ENCODE data around the gene CATSPERE. TPM values are rescaled to one million over a fixed set of nuclear protein-coding genes. Genes with fewer than 3 reads are reported as not detected.
"Not testable (repeated sequence)": the region's sequence is repeated elsewhere in the genome, so short reads cannot be mapped to it uniquely, and the experiment has no call there.

The CATSPERE gene
- total RNA-seq, 2 donors from 2014 or later, result 0.22 to 0.27 TPM

DNA sequence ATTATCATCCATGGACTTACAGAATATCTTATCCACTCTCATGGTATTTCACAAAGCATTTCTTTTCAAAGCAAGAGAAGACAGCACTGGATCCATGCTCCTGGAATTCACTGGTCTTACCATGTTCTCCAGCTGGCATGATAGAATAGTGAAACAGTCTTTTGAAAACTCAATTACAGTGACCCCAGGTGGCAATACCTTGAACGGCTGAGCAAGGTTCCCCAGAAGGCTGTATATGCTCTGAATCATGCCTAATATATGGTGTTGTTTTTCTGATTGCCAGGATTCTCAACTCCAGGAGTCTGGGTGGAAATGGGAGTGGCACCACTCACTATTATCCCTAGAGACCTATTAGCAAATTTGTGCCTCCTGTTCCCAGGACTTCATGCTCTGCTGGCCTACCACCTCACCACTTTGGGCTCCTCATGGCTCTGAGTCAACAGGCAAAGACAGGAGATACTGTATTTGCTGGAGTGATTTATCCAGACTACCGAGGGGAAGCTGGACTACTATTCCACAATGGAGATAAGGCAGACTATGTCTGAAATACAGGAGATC, 87.6 kb downstream of the CATSPERE start:
- no peaks in the 10 kb centered on the region for H3K27me3 ChIP-seq
- no peak overlapping the region for H3K9ac ChIP-seq (ENCODE audit: low read depth in 2 of 2, low read length in 2 of 2)
- H3K9me3 ChIP-seq, result no peaks in the 10 kb centered on the region
- no peak overlapping the region for H3K27ac ChIP-seq
- DNase-seq, result no peak
- H3K36me3 ChIP-seq, result no peaks in the 10 kb centered on the region
- no peak overlapping the region for H3K4me3 ChIP-seq
- TF ChIP-seq, protein P1, sequence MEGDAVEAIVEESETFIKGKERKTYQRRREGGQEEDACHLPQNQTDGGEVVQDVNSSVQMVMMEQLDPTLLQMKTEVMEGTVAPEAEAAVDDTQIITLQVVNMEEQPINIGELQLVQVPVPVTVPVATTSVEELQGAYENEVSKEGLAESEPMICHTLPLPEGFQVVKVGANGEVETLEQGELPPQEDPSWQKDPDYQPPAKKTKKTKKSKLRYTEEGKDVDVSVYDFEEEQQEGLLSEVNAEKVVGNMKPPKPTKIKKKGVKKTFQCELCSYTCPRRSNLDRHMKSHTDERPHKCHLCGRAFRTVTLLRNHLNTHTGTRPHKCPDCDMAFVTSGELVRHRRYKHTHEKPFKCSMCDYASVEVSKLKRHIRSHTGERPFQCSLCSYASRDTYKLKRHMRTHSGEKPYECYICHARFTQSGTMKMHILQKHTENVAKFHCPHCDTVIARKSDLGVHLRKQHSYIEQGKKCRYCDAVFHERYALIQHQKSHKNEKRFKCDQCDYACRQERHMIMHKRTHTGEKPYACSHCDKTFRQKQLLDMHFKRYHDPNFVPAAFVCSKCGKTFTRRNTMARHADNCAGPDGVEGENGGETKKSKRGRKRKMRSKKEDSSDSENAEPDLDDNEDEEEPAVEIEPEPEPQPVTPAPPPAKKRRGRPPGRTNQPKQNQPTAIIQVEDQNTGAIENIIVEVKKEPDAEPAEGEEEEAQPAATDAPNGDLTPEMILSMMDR (IDR thresholded peaks at IDR 0.05), result no peak
- no peaks in the 10 kb centered on the region for H3K4me1 ChIP-seq
- intact Hi-C loops (cut with DNase I), result no loop called here

- H3K9me3 ChIP-seq, result no peaks in the 10 kb centered on the region
- no peak overlapping the region for H3K9ac ChIP-seq (ENCODE audit: low read depth in 2 of 2, low read length in 2 of 2)
- no peaks in the 10 kb centered on the region for H3K36me3 ChIP-seq
- no peak overlapping the region for H3K27ac ChIP-seq
- no peaks in the 10 kb centered on the region for H3K27me3 ChIP-seq
- intact Hi-C loops (cut with DNase I), result no loop called here
- no peak for DNase-seq
- no peak overlapping the region for H3K4me3 ChIP-seq
- H3K4me1 ChIP-seq, result no peaks in the 10 kb centered on the region
- TF ChIP-seq, protein P1 (IDR thresholded peaks at IDR 0.05), result no peak
These were observed 91.3 kb downstream of the CATSPERE start for GRCh38 chr1:244552336-244552735.

- no peaks in the 10 kb centered on the region for H3K9me3 ChIP-seq
- H3K27ac ChIP-seq, result no peak overlapping the region
- no peaks in the 10 kb centered on the region for H3K4me1 ChIP-seq
- no peak for DNase-seq
- no peaks in the 10 kb centered on the region for H3K27me3 ChIP-seq
- TF ChIP-seq, protein P1 (IDR thresholded peaks at IDR 0.05), result no peak
- H3K4me3 ChIP-seq, result no peak overlapping the region
- no peaks in the 10 kb centered on the region for H3K36me3 ChIP-seq
- no peak overlapping the region for H3K9ac ChIP-seq (ENCODE audit: low read depth in 2 of 2, low read length in 2 of 2)
- intact Hi-C loops (cut with DNase I), result no loop called here
These were observed 95.2 kb downstream of the CATSPERE start for GRCh38 chr1:244556263-244556662.

- TF ChIP-seq, protein P1 (IDR thresholded peaks at IDR 0.05), result no peak
- Histone ChIP-seq H3K27ac (no peak overlapping the region), H3K9me3 (no peaks in the 10 kb centered on the region), H3K4me3 (no peak overlapping the region), H3K36me3 (no peaks in the 10 kb centered on the region), H3K4me1 (no peaks in the 10 kb centered on the region), H3K9ac (ENCODE audit: low read depth in 2 of 2, low read length in 2 of 2) (no peak overlapping the region), H3K27me3 (no peaks in the 10 kb centered on the region)
- no peak for DNase-seq
- intact Hi-C loops (cut with DNase I), result no loop called here
These were observed 96.5 kb downstream of the CATSPERE start for GRCh38 chr1:244557565-244557964.

DNA sequence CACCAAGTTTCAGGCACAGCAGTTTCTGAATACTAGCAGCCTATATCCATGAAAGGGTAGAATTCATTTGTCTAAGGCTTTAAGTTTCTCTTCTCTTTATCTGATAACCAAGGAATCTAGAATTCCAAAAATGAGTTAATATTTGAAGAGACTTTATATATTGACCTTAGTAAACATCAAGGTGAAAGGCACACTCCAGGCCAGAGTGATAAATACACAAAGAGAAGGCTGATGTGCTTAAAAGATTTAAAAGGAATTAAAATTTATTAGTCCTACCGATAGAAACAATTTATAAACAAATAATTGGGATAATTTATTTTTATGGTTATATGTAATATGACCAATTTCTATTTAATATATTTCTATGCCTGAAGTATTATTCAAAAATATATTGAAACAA, 98.5 kb downstream of the CATSPERE start:
- H3K27ac ChIP-seq, result no peak overlapping the region

DNA sequence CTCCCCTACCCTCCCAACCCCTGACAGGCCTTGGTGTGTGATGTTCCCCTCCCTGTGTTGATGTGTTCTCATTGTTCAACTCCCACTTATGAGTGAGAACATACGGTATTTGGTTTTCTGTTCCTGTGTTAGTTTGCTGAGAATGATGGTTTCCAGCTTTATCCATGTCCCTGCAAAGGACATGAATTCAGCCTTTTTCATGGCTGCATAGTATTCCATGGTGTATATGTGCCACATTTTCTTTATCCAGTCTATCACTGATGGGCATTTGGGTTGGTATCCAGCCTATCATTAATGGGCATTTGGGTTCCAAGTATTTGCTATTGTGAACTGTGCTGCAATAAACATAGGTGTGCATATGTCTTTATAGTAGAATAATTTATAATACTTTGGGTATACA, 101.8 kb downstream of the CATSPERE start:
- not testable (repeated sequence) for H3K9ac ChIP-seq (ENCODE audit: low read depth in 2 of 2, low read length in 2 of 2); H3K27ac ChIP-seq

More for the DNA sequence above, 98.5 kb downstream of the CATSPERE start:
- intact Hi-C loops (cut with DNase I), result no loop called here
- Histone ChIP-seq H3K36me3 (no peaks in the 10 kb centered on the region), H3K9ac (ENCODE audit: low read depth in 2 of 2, low read length in 2 of 2) (no peak overlapping the region), H3K4me1 (no peaks in the 10 kb centered on the region), H3K9me3 (no peaks in the 10 kb centered on the region), H3K27me3 (no peaks in the 10 kb centered on the region), H3K4me3 (no peak overlapping the region)
- TF ChIP-seq, protein P1 (IDR thresholded peaks at IDR 0.05), result no peak
- DNase-seq, result no peak

More for the DNA sequence above, 101.8 kb downstream of the CATSPERE start:
- intact Hi-C loops (cut with DNase I); H3K27me3 ChIP-seq; DNase-seq; H3K36me3 ChIP-seq; H3K4me1 ChIP-seq; H3K9me3 ChIP-seq; H3K4me3 ChIP-seq: not testable (repeated sequence)

All from colonic mucosa (tissue), 4 donors.